ENCODE data around the gene BACH2. TPM values are rescaled to one million over a fixed set of nuclear protein-coding genes. Genes with fewer than 3 reads are reported as not detected.

Gene BACH2
- total and polyA plus RNA-seq, 2 of the 4 experiments (the other 2 are of a cell fraction), result 1.3 to 1.4 TPM

- no peak for TF ChIP-seq FOS (IDR thresholded peaks at IDR 0.05; ENCODE audit: low read depth, low read length)
Measured at GRCh38 chr6:90076511-90077415, 219.9 kb downstream of the BACH2 start (continued).

GRCh38 chr6:90074161-90074850 lies 222.3 kb downstream of the BACH2 start:
- Histone ChIP-seq H3K79me1 (ENCODE audit: low read depth in 1 of 2, low read length in 2 of 2) (no peaks in the 10 kb centered on the region), H3K18ac (ENCODE audit: low read depth, low read length) (no peak overlapping the region), H4K8ac (ENCODE audit: low read depth in 2 of 2, low read length in 2 of 2) (no peak overlapping the region), H3K9ac (ENCODE audit: low read depth, low read length) (no peak overlapping the region), H2BK5ac (ENCODE audit: low read depth, low read length, poor library complexity, severe bottlenecking) (no peak overlapping the region), H3K23ac (ENCODE audit: low read depth, low read length) (no peak overlapping the region), H2BK20ac (ENCODE audit: low read depth, low read length) (no peak overlapping the region), H2AK5ac (ENCODE audit: low read depth, low read length) (no peak overlapping the region), H4K91ac (ENCODE audit: insufficient read depth, low read depth, low read length) (no peak overlapping the region), H3K36me3 (ENCODE audit: control insufficient read depth, insufficient read depth, low read length) (no peaks in the 10 kb centered on the region), H2AK9ac (replicated peaks; ENCODE audit: low read depth, low read length, poor library complexity) (no peak overlapping the region), H3K56ac (ENCODE audit: extremely low read depth, insufficient read depth, low read length) (no peak overlapping the region), H2BK15ac (ENCODE audit: low read depth, low read length) (no peak overlapping the region), H3K27me3 (ENCODE audit: control insufficient read depth, insufficient read depth, low read length) (peaks cover 3% of the 10 kb centered on the region; the same call in 1 of the 2 replicates), H3K4me3 (ENCODE audit: insufficient read depth, low read depth, low read length) (no peak overlapping the region), H3K4ac (ENCODE audit: low read depth, low read length) (no peak overlapping the region), H2AFZ (replicated peaks; ENCODE audit: low read length, poor library complexity) (no peak overlapping the region), H3K4me1 (ENCODE audit: control insufficient read depth, insufficient read depth, low read length) (no peaks in the 10 kb centered on the region), H3K27ac (ENCODE audit: insufficient read depth, low read length) (no peak overlapping the region), H2BK120ac (ENCODE audit: low read depth, low read length) (no peak overlapping the region), H3K4me2 (ENCODE audit: low read depth, low read length) (no peak overlapping the region), H4K20me1 (ENCODE audit: insufficient read depth, low read length) (no peaks in the 10 kb centered on the region), H4K5ac (ENCODE audit: low read depth, low read length) (no peak overlapping the region), H3K9me3 (ENCODE audit: control insufficient read depth, insufficient read depth, low read length) (no peaks in the 10 kb centered on the region), H3K14ac (replicated peaks; ENCODE audit: low read depth, low read length) (no peak overlapping the region), H3K9me1 (ENCODE audit: insufficient read depth, low read length) (peaks cover 2% of the 10 kb centered on the region; the same call in 1 of the 2 replicates)
- intact Hi-C loops (cut with micrococcal nuclease), result no loop called here
- CTCF ChIA-PET, result no interaction called here
- dilution Hi-C loops (cut with HindIII; ENCODE audit: low sequenced_read_pairs, unreplicated experiment), result no loop called here
- DNase-seq, result peak; percentile 41
- WGBS, 2 experiments (ENCODE audit: extremely low coverage in 2 of 2, insufficient read length in 1 of 2), result no CpG with 5 or more reads among the region's 6 CpGs
- no TSS peak for BruUV-seq (replicated peaks)
- POLR2A ChIA-PET (ENCODE audit: unreplicated experiment), result interaction anchor here (0.6 kb wide), 1 partner anchor 85 kb away, joined by 3 read pairs; no protein-coding TSS in a partner anchor
- in situ Hi-C loops (cut with MboI; ENCODE audit: low sequenced_read_pairs), result no loop called here
- ATAC-seq (ENCODE audit: low read depth), result no peak
- TF ChIP-seq CEBPB (IDR thresholded peaks at IDR 0.05; ENCODE audit: low read depth, low read length) (no peak), USF2 (IDR thresholded peaks at IDR 0.05; ENCODE audit: low read depth, low read length) (no peak), BHLHE40 (IDR thresholded peaks at IDR 0.05; ENCODE audit: low read depth, low read length) (no peak)
